Hematopoietic multipotent progenitor cell treated with erythropoietin and hydrocortisone succinate and interleukin-3 and kit ligand, for 4 days (in vitro differentiated cells): ENCODE data around the gene PYM1.
"Not testable (repeated sequence)": the region's sequence is repeated elsewhere in the genome, so short reads cannot be mapped to it uniquely, and the experiment has no call there.

Experiments
- DNase-seq: peaks from one replicate; pipeline ENCODE4 v3.0.0-alpha.2; 2015

The PYM1 gene

DNA sequence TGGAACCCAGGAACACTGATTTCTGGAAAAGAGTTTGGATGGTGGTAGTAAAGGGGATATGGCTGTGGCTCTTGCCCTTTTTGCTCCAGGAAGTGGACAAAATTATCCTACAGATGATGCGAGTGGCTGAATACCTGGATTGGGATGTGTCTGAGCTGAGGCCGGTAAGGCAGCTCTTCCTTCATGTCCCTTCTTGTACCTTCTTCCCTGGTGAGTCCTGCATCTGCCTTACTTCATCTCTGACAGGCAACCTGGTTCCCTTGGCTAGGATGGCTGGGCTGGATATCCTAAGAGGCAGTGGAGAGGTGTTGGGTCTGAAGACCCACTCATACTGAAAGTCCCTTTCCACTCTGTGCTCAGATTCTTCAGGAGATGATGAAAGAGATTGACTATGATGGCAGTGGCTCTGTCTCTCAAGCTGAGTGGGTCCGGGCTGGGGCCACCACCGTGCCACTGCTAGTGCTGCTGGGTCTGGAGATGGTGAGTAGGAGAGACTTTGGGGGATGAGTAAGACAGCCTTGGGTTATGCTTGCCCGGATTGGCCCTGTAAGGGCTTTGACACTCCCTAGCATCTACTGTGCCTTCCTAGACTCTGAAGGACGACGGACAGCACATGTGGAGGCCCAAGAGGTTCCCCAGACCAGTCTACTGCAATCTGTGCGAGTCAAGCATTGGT is 11.3 kb upstream of the PYM1 start:
- DNase-seq: no peak

DNA sequence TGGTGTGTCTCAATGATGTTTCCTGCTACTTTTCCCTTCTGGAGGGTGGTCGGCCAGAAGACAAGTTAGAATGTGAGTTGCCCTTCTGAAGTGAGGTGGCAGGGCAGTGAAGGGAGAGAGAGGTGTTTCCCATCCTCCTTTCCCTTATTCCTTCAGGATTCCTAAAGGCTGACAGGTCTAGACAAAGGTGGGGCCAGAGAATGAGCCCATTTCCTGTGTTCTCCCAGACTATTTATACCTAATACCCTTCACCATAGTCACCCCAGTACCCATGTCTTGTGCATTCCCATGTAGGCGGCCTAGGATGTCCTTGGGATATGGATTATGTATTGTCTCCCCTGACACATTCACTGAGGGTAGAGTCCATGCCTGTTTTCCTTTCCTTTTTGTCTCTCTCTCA is 10.3 kb upstream of the PYM1 start:
- DNase-seq: no peak

- no peak for DNase-seq
These were observed 8.1 kb upstream of the PYM1 start for GRCh38 chr12:55935738-55936151.

- no peak for DNase-seq
These were observed 7.1 kb upstream of the PYM1 start for GRCh38 chr12:55934773-55935172.

DNA sequence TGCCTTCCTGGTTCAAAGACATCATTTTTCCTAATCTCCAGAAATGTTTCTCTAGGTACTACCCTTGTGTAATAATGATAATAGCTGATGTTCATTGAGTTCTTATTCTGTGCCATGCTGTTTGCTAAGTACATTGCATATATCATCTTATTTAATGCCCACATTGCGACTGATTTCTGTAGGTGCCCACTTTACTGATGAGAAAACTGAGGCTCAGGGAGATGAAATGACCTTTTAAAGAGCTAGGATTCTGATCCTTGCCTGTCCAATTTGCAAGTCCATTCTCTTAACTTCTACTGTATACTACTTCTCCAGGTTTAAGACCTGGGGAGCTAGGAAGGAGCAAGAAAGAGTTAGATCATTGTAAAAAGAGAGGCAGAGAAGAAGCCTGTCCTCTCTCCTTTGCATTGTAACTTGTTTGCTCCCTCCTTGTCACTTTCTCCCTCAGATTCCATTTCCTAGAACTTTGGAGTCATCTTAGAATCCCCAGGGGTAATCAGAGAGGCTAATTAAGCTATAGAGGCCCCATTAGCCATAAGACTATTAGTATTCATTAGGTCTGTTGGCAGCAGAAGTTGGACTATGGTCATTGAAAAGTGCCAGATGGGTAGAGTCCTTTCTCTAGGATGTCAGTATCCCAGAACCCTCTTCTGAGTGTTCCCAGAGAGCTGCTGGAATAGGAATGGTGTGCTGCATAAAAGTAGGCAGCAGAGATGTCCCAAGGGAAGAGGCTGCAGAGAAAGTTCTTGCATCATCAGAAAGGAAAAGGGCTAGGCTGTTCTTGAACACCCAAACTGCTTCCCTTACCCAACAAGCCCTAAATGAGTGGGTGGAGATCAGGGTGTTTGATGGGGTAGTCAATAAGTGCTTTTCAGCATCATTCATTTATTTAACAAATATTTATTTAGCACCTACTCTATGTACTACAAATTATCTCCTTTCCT is 6.4 kb upstream of the PYM1 start:
- no peak for DNase-seq

DNA sequence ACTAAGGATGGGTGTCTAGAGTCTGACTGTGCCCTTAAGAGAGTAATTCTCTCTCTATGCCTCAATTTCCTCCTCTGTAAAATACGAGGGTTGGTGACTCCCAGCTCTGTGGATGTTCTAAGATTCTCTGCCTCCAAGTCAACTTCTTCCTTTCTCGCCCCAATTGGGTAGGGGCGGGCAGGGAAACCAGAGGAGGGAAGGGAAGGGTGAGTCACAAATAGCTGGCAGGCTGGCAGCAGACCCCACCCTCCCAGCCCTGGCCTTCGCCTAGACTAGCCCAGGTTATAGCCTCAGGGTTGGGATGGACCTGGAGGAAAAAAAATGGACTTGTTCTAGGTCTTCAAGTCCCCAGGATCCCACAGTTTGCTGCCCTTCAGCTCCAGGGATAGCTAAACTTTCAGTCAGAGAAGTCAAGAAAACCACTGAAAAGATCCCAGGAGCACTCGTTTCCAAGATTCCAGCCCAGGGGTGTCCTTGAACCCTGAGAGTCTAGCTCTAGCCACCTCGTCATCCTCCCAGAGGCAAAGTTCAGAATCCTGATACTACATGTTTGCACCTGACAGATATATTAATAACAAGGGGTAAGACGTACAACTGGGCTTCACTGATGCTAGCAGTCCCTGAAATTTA is 5.6 kb upstream of the PYM1 start:
- DNase-seq: peak; percentile 56

GRCh38 chr12:55932551-55932910 is 4.8 kb upstream of the PYM1 start:
- peak; percentile 75 for DNase-seq

DNA sequence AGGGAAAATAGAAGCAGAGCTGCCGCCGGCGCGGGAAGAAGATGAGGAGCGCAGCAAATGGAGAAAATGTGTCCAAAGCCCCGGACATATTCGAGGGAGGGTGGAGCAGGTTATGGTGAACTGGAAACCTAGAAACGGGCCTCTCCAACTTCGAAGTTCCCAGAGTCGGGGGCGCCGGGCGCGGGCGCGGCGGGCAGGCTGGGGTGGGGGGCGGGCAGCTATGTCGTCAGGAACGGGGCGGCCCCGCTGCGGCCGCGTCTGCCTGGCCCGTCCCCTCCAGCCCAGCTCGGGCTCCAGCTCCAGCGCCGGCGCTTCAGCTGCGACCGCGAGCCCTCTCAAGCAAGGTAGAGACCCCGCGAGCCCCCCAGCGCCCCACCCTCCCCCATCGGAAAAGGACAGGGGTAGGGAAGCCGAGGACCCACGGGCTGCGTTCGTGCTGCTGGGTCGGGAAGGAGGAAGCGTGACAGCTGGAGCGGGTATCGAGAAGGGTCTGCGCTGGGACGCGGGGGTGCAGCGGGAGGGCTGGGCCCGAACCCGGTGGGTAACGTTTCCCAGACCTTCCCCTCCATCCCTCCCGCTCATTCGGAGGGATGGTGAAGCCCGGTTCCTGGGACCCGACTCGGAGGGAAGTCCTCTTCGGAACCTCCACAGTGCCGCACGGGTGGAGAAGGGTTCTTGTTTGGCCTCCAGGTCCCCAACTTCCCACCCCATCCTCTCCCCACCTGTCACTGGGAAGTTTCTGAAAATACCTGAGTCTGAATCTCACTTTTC is 4.3 kb upstream of the PYM1 start:
- DNase-seq: peak; percentile 68

GRCh38 chr12:55931317-55931779 is 3.7 kb upstream of the PYM1 start:
- peak; percentile 23 for DNase-seq

DNA sequence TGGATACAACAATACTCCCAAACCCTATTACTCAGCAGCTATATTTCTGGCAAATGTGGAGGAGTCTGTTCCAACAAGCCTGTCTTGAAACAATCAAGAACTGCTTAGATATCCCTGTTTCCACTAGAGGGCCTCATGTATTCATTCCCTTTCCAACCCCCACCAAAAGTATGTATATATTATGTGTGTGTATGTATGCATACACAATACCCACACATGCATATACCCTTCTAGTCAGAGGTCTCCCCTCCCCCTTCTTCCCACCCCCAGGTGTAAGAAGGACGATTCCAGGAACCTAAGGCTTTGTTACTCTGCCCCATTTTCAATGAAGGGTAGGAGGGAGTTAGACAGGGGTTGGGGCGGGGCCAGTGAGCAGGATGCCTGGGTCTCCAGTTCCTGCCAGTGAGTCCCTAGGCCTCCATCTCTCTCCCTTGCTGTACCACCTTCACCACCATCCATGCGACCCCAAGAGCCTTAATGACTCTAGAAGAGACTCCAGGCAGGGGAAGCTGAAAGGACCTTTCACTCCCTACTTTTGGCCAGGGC is 3.1 kb upstream of the PYM1 start, which contains the start of gene DGKA:
Gene DGKA (plus strand): TSS at position 392 of the 546 bp plus-strand sequence. CDS start 5,342 bp downstream, outside the sequence.
- DNase-seq: peak; percentile 92

GRCh38 chr12:55929306-55929791 is 1.7 kb upstream of the PYM1 start:
- DNase-seq: peak; percentile 41

GRCh38 chr12:55926738-55927587 is 731 bp downstream of the PYM1 start:
- peak; percentile 97 for DNase-seq

DNA sequence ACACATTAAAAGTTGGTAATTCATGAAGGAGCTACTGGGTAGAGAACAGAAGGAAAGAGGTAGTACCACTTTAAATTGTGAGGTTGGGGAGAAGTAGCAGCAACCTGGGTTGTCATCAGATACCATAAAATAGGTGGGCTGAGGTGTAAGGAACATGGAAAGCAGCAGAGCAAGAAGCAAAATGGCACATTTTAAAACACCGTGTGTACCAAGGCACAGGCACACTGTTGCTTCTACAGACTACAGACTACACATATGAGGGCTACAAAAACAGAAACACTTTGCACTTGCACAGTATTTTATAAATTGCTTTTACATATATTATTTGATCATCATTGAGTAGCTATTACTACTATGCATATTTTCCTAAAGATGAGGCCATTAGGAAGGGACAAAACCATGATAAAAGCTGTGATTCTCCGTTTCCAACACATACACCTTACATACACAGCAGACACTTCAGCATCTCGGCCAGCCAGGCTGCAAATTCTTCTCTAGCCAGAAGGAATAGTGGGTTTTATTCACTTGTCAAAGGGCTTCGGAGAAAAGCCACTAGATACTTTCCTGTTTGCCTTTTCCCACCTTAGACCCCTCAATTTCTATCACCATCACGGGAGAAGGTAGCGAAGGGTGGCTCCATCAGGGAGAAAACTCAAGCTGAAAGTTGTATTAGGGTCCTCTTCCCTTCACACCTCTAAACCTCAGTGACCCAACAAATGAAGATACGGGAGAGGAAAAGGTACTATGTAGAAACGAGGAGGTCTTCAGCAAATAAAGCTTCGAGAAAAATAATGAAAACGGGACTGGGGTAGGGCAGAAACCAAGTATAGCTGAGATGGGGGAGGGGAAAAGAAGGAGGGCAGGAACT is 1.6 kb downstream of the PYM1 start:
- DNase-seq: no peak

- DNase-seq: no peak
These were observed 2.3 kb downstream of the PYM1 start for GRCh38 chr12:55925371-55925770.

DNA sequence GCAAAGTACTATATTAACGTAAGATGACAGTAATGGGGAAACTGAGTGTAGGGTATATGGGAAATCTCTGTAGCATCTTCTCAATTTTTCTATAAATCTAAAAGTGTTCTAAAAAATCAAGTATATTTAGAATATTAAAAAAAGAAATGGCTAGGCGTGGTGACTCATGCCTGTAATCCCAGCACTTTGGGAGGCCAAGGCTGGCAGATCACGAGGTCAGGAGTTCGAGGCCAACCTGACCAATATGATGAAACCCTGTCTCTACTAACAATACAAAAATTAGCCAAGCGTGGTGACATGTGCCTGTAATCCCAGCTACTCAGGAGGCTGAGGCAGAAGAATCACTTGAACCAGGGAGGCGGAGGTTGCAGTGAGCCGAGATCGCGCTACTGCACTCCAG is 4.0 kb downstream of the PYM1 start:
- not testable (repeated sequence) for DNase-seq

- no peak for DNase-seq
These were observed 5.6 kb downstream of the PYM1 start for GRCh38 chr12:55922126-55922525.

- DNase-seq: not testable (repeated sequence)
These were observed 8.7 kb downstream of the PYM1 start for GRCh38 chr12:55919032-55919431.

DNA sequence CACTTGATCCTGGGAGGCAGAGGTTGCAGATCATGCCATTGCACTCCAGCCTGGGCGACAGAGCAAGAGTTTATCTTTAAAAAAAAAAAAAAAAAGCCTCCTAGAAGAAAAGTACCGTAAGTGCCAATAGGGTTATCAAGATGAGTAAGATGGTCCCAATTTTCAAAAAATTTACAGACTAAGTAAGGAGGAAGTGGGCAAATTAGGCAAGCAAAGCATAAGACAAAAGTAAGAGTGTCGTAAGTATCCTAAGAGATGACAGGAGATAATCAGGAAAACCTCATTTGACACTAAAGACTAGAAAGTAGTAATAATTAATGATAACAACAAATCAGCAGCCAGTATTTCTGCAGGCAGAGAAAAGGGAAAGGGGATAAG is 12.2 kb downstream of the PYM1 start:
- peak; percentile 78 for DNase-seq

GRCh38 chr12:55912908-55913307 is 14.8 kb downstream of the PYM1 start:
- DNase-seq: no peak

GRCh38 chr12:55909513-55909884 is 18.2 kb downstream of the PYM1 start:
- no peak for DNase-seq
